Small intestine (tissue), 7 donors: Measurements from ENCODE around the gene RAB19. TPM values are rescaled to one million over a fixed set of nuclear protein-coding genes. Genes with fewer than 3 reads are reported as not detected.
"Not testable (repeated sequence)": the region's sequence is repeated elsewhere in the genome, so short reads cannot be mapped to it uniquely, and the experiment has no call there.

Experiments used
- DNase-seq, 2 donors: peaks; one replicate each; pipeline versions ENCODE4 v3.0.0 to v3.0.0-alpha.2; 2013
- FAIRE-seq: peaks from 2 replicates; lab custom pipeline; 2012; peaks lifted over from hg19 to GRCh38; lab: Jason Lieb, UNC
- H3K27ac ChIP-seq, 3 donors: one replicate each; pipeline ENCODE4 v1.5.1; 2013; ENCODE audit warnings: low read length in 2 of 3, mild to moderate bottlenecking in 2 of 3, control low read depth in 1 of 3, inconsistent platforms in 1 of 3, low read depth in 1 of 3, moderate library complexity in 1 of 3
- H3K27me3 ChIP-seq, 3 donors: one replicate each; pipeline ENCODE4 v1.6.1; 2013; ENCODE audit warnings: low read length in 3 of 3, inconsistent platforms in 1 of 3; ENCODE audit not compliant: control insufficient read depth in 3 of 3, insufficient read depth in 3 of 3
- H3K36me3 ChIP-seq, 3 donors: one replicate each; pipeline ENCODE4 v1.6.1; 2013; ENCODE audit warnings: low read length in 3 of 3, inconsistent platforms in 1 of 3, low read depth in 1 of 3, mild to moderate bottlenecking in 1 of 3, moderate library complexity in 1 of 3; ENCODE audit not compliant: control insufficient read depth in 3 of 3, insufficient read depth in 2 of 3
- H3K4me1 ChIP-seq, 3 donors: one replicate each; pipeline ENCODE4 v1.6.1; 2013; ENCODE audit warnings: low read length in 2 of 3, inconsistent platforms in 1 of 3, low read depth in 1 of 3, mild to moderate bottlenecking in 1 of 3, moderate library complexity in 1 of 3; ENCODE audit not compliant: control insufficient read depth in 3 of 3, insufficient read depth in 2 of 3
- H3K4me3 ChIP-seq, 3 donors: one replicate each; pipeline ENCODE4 v1.5.1; 2013; ENCODE audit warnings: low read length in 3 of 3, control low read depth in 1 of 3, inconsistent platforms in 1 of 3, low read depth in 1 of 3, mild to moderate bottlenecking in 1 of 3, moderate library complexity in 1 of 3
- H3K9me3 ChIP-seq, 2 donors: one replicate each; pipeline ENCODE4 v1.6.1; 2013; ENCODE audit warnings: low read depth in 1 of 2, low read length in 1 of 2; ENCODE audit not compliant: control insufficient read depth in 2 of 2, insufficient read depth in 1 of 2
- WGBS, 3 donors: extraction: QIAGEN DNeasy Blood & Tissue Kit; methylation state at CpG; one replicate each; pipeline ENCODE4 v1.1.7; 2013; 5-methylcytosine and 5-hydroxymethylcytosine counted together
- polyA plus RNA-seq, 4 donors: library from polyadenylated mRNA; stranded (reverse) in 3 of 4; unstranded in 1 of 4; fragments of 200-250 nt in 3 of 4; fragments of 120-200 nt in 1 of 4; gene quantifications; one replicate each; pipeline versions ENCODE4 v1.2.1 to v1.2.3, GENCODE V29; 2013
- donor health status: healthy with polysubstance abuse.
- donor health status: control.
- donor health status: control.
- donor health status: Bipolar disorder and iron deficiency.
- donor health status: healthy.

Gene RAB19
- polyA plus RNA-seq, 4 donors, result 1.6 to 4.9 (median 2.2) TPM; not detected in 1

- Histone ChIP-seq H3K27me3 (no peaks in the 10 kb centered on the region), H3K4me3 (no peak overlapping the region), H3K9me3 (no peaks in the 10 kb centered on the region), H3K36me3 (peaks cover 0 to 3% (median 0%) of the 10 kb centered on the region in 3 donors), H3K4me1 (no peaks in the 10 kb centered on the region), H3K27ac (no peak overlapping the region)
- 96 to 98% (median 97%) methylated on average over 12 of the region's 12 CpGs for WGBS, 3 donors
- DNase-seq (no peak), FAIRE-seq (no peak)
Observed at GRCh38 chr7:140393756-140394306, 10.0 kb upstream of the RAB19 start.

- 0 to 1% (median 0%) methylated on average over 43 to 66 of the region's 66 CpGs for WGBS, 3 donors
- Histone ChIP-seq H3K4me3 (peak within 1 kb of the TSS; percentile 76 to 99 (median 81)), H3K27ac (peak within 1 kb of the TSS; percentile 57 to 82 (median 69)), H3K4me1 (peaks cover 0 to 2% (median 0%) of the 10 kb centered on the region in 3 donors), H3K27me3 (no peaks in the 10 kb centered on the region), H3K36me3 (peaks cover 0 to 2% (median 0%) of the 10 kb centered on the region in 3 donors), H3K9me3 (no peaks in the 10 kb centered on the region)
- DNase-seq, result peak; percentile 86 to 93
- no peak for FAIRE-seq
Observed at GRCh38 chr7:140397784-140398750, 5.8 kb upstream of the RAB19 start, which contains the start of gene SLC37A3. Gene SLC37A3 (minus strand): TSS chr7:140398530. CDS start chr7:140382526, 16,004 bp downstream.

DNA sequence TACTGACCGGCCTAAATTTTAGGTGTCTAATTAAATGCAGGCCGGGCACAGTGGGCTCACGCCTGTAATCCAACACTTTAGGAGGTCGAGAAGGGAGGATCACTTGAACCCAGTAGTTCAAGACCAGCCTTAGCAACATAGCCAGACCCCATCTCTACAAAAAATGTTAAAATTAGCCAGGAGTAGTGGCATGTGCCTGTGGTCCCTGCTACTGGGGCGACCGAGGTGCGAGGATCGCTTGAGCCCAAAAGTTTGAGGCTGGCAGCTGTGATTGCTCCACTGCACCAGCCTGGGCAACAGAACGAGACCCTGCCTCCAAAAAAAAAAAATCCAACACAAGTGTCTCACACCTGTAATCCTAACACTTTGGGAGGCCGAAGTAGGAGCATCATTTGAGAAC, 5.0 kb upstream of the RAB19 start:
- Histone ChIP-seq H3K36me3 (no peaks in the 10 kb centered on the region), H3K9me3 (no peaks in the 10 kb centered on the region), H3K27me3 (no peaks in the 10 kb centered on the region), H3K4me3 (peak overlapping the region in 1 of 3 donors; percentile 81), H3K27ac (no peak overlapping the region), H3K4me1 (peaks cover 0 to 2% (median 0%) of the 10 kb centered on the region in 3 donors)
- FAIRE-seq (no peak), DNase-seq (no peak)
- 73 to 79% (median 79%) methylated on average over 10 of the region's 10 CpGs for WGBS, 3 donors

DNA sequence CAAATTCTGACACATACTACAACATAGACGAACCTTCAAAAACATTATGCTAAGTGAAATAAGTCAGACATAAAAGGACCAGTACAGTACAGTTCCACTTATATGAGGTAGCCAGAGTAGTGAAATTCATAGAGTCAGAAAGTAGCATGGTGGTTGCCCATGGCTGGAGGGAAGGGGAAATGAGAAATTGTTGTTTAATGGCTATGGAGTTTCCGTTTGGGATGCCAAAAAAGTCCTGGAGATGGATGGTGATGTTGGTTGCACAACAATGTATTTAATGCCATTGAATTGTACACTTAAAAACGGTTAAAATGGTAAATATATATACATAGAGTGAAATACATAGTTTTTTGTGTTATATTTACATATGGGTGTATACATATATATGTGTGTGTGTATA, 3.5 kb upstream of the RAB19 start:
- Histone ChIP-seq H3K4me1 (peaks cover 0 to 2% (median 0%) of the 10 kb centered on the region in 3 donors), H3K27me3 (no peaks in the 10 kb centered on the region), H3K9me3 (no peaks in the 10 kb centered on the region), H3K36me3 (no peaks in the 10 kb centered on the region), H3K4me3 (no peak overlapping the region), H3K27ac (no peak overlapping the region)
- 78 to 88% (median 84%) methylated on average over 3 of the region's 3 CpGs for WGBS, 3 donors
- no peak for FAIRE-seq
- DNase-seq, result no peak

DNA sequence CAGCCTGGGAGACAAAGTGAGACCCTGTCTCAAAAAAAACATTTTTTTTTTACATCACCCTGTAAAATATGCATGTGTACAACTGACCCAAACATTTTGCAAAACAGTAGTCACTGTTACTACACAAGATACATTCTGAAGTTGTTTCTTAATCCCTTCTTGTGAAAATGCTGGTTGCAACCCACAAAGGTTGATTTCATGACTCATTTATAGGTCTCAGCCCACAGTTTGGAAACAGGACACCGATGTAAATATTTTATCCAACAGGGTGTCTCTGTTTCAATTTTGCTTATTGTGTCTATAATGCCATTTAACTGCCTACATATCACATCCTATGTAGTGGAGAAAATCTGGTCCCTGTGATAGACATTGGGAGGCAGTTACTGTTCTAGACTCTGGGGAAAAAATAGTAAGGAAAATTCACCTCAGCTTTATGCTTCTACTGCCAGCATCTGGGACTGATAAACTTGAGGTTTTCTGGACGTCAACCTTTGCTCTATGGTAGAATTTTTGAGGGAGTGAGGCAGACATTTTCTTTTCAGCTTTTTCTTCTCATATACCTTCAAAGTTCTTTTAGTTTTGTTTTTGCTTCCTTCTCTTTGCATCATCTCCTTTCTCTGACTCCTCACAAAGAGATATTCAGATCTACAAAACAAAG, 1.6 kb upstream of the RAB19 start:
- DNase-seq, result no peak
- peaks cover 0 to 2% (median 0%) of the 10 kb centered on the region in 3 donors for H3K4me1 ChIP-seq
- FAIRE-seq, result no peak

DNA sequence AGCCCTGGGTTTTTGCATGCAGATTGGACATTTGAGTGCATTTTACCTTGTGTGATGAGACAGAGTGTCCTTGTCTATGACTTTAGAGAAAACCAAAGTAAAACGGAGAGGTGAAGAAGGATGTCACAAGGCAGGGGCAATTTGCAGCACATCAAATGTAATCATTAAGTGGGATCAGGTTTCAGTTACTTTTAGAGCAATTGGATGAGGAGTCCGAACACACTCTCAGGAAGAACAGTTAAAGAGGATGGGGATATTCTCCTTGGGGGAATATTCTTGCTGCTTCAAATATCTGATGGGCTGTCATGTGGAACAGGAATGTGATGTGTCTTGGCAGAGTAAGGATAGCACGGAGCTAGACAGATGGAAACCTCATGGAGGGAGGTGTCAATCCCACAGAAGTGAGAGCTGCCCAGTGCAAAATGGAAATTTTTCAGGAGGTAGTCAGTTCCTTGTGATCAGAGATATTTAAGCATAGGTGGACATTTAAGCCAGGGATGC, 757 bp downstream of the RAB19 start:
- H3K27ac ChIP-seq, result peak overlapping the region in 1 of 3 donors; percentile 5
- no peaks in the 10 kb centered on the region for H3K36me3 ChIP-seq
- H3K4me3 ChIP-seq, result peak overlapping the region in 2 of 3 donors; percentile 75 to 76
- FAIRE-seq, result no peak
- no peak for DNase-seq
- no peaks in the 10 kb centered on the region for H3K27me3 ChIP-seq
- H3K4me1 ChIP-seq, result peaks cover 0 to 2% (median 0%) of the 10 kb centered on the region in 3 donors
- 21 to 50% (median 39%) methylated on average over 3 of the region's 3 CpGs for WGBS, 3 donors
- H3K9me3 ChIP-seq, result no peaks in the 10 kb centered on the region

More for the DNA sequence above, 1.6 kb upstream of the RAB19 start:
- 57 to 67% (median 58%) methylated on average over 2 of the region's 2 CpGs for WGBS, 3 donors
- H3K36me3 ChIP-seq, result no peaks in the 10 kb centered on the region
- no peak overlapping the region for H3K27ac ChIP-seq
- H3K9me3 ChIP-seq, result no peaks in the 10 kb centered on the region
- no peaks in the 10 kb centered on the region for H3K27me3 ChIP-seq
- no peak overlapping the region for H3K4me3 ChIP-seq

- Histone ChIP-seq H3K27me3 (no peaks in the 10 kb centered on the region), H3K4me3 (no peak overlapping the region), H3K9me3 (no peaks in the 10 kb centered on the region), H3K27ac (no peak overlapping the region), H3K36me3 (peaks cover 0 to 7% (median 0%) of the 10 kb centered on the region in 3 donors), H3K4me1 (no peaks in the 10 kb centered on the region)
- FAIRE-seq (no peak), DNase-seq (no peak)
- WGBS, 3 donors, result 96 to 98% (median 97%) methylated on average over 3 of the region's 3 CpGs
Observed at GRCh38 chr7:140415361-140415760, 11.5 kb downstream of the RAB19 start.

GRCh38 chr7:140415816-140416215, 12.0 kb downstream of the RAB19 start:
- H3K27ac ChIP-seq, H3K27me3 ChIP-seq, H3K9me3 ChIP-seq, FAIRE-seq, H3K4me1 ChIP-seq, H3K36me3 ChIP-seq, H3K4me3 ChIP-seq, DNase-seq: not testable (repeated sequence)
- 90 to 95% (median 92%) methylated on average over 9 of the region's 9 CpGs for WGBS, 3 donors
